Measurements from ENCODE around the gene IL12A. TPM values are rescaled to one million over a fixed set of nuclear protein-coding genes. Genes with fewer than 3 reads are reported as not detected.

The IL12A gene
- polyA plus RNA-seq, 1 donor (not counting 4 experiments of a cell fraction or from before 2014, with no cell fraction given), result 0.54 TPM

DNA sequence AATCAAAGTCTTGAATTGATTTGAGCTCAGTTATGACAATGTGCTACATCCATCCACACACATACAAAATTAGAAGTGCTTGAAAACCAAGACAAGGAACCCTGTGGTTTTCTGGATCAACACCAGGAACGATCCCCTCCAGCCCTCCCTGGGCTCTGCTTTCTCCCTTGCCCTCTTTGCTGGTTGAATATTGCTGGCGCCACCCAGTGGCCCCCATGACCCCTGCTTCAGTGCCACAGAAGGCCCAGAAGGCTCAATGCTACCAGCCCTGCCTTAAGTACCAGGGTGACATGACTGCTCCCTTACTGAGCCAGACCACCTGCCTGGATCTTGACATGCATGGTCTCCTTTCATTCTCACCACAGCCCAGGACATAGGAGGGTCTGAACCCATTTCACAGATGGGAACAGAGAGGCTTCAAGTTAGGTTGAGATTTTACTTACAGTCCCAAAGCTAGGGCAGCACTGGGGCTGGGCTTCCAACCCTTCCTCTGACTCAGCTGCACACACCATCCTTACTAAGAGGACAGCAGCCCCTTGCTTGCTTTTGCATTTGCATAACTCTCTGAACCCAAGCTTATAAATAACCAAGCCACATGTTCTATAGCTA is 15.0 kb downstream of the IL12A start:
- Histone ChIP-seq H3K9me3 (ENCODE audit: control insufficient read depth, low read depth, low read length) (no peaks in the 10 kb centered on the region), H3K4me2 (ENCODE audit: control insufficient read depth, extremely low read depth, insufficient read depth, low read depth, low read length) (no peak overlapping the region)
- peak; percentile 32 for FAIRE-seq

DNA sequence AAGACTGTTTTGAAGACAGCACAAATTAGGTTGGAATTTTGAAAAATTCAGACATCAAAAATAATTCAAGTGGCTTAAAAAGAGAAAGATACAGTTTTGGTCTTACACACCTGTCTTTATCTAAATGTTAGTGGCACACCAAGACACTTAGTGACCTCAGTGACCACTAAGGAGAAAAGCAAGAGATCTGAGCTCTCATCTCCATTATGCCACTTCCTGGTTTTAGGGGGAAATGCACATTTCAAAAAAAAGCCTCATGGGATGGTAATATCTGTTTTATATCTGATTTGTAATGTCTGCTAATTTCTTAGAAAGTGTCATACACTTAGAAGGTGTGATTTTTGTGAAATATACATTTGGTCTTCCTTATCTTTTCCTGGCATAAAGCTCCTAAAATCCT is 16.4 kb downstream of the IL12A start:
- no peak overlapping the region for H3K27ac ChIP-seq (ENCODE audit: control insufficient read depth, insufficient read depth, low read length)
- no peaks in the 10 kb centered on the region for H3K9me1 ChIP-seq (ENCODE audit: control insufficient read depth, extremely low read depth, insufficient read depth, low read length)
- no peaks in the 10 kb centered on the region for H3K36me3 ChIP-seq (ENCODE audit: control insufficient read depth in 2 of 2, extremely low read depth in 1 of 2, insufficient read depth in 2 of 2, low read length in 2 of 2)
- H4K20me1 ChIP-seq (ENCODE audit: control insufficient read depth, extremely low read depth, insufficient read depth, low read length), result no peaks in the 10 kb centered on the region
- H3K79me2 ChIP-seq (ENCODE audit: control insufficient read depth, insufficient read depth, low read length), result no peaks in the 10 kb centered on the region
- no peak overlapping the region for H3K4me3 ChIP-seq (ENCODE audit: control insufficient read depth in 2 of 3, extremely low read depth in 1 of 3, insufficient read depth in 2 of 3, low read depth in 1 of 3, low read length in 3 of 3)
- H3K27me3 ChIP-seq (ENCODE audit: control insufficient read depth, extremely low read depth, insufficient read depth, low read length), result no peaks in the 10 kb centered on the region
- FAIRE-seq (no peak), DNase-seq (ENCODE audit: low read depth, low spot score) (no peak)
- no peak for TF ChIP-seq EZH2 (IDR thresholded peaks at IDR 0.05; ENCODE audit: low read length)
- TF ChIP-seq, protein P1, sequence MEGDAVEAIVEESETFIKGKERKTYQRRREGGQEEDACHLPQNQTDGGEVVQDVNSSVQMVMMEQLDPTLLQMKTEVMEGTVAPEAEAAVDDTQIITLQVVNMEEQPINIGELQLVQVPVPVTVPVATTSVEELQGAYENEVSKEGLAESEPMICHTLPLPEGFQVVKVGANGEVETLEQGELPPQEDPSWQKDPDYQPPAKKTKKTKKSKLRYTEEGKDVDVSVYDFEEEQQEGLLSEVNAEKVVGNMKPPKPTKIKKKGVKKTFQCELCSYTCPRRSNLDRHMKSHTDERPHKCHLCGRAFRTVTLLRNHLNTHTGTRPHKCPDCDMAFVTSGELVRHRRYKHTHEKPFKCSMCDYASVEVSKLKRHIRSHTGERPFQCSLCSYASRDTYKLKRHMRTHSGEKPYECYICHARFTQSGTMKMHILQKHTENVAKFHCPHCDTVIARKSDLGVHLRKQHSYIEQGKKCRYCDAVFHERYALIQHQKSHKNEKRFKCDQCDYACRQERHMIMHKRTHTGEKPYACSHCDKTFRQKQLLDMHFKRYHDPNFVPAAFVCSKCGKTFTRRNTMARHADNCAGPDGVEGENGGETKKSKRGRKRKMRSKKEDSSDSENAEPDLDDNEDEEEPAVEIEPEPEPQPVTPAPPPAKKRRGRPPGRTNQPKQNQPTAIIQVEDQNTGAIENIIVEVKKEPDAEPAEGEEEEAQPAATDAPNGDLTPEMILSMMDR (optimal IDR thresholded peaks at IDR 0.05 in 1 of 3, IDR thresholded peaks at IDR 0.05 in 1 of 3, conservative IDR thresholded peaks at IDR 0.05 in 1 of 3; ENCODE audit: extremely low read depth in 1 of 3, insufficient read depth in 2 of 3, low read length in 3 of 3), result no peak
- dilution Hi-C loops (cut with MboI; ENCODE audit: extremely low pct_ligation_motif_present, low sequenced_read_pairs), result no loop called here
- no peak overlapping the region for H3K4me2 ChIP-seq (ENCODE audit: control insufficient read depth, extremely low read depth, insufficient read depth, low read depth, low read length)
- no peaks in the 10 kb centered on the region for H3K4me1 ChIP-seq (ENCODE audit: control insufficient read depth, extremely low read depth, insufficient read depth, low read length)
- no peak overlapping the region for H3K9ac ChIP-seq (ENCODE audit: control insufficient read depth, extremely low read depth, insufficient read depth, low read length)
- H3K9me3 ChIP-seq (ENCODE audit: control insufficient read depth, low read depth, low read length), result no peaks in the 10 kb centered on the region
- no peak overlapping the region for H2AFZ ChIP-seq (ENCODE audit: control insufficient read depth, low read length)

More for the DNA sequence above, 15.0 kb downstream of the IL12A start:
- Histone ChIP-seq H3K79me2 (ENCODE audit: control insufficient read depth, insufficient read depth, low read length) (no peaks in the 10 kb centered on the region), H3K4me1 (ENCODE audit: control insufficient read depth, extremely low read depth, insufficient read depth, low read length) (no peaks in the 10 kb centered on the region), H3K9ac (ENCODE audit: control insufficient read depth, extremely low read depth, insufficient read depth, low read length) (no peak overlapping the region), H3K36me3 (ENCODE audit: control insufficient read depth in 2 of 2, extremely low read depth in 1 of 2, insufficient read depth in 2 of 2, low read length in 2 of 2) (no peaks in the 10 kb centered on the region), H4K20me1 (ENCODE audit: control insufficient read depth, extremely low read depth, insufficient read depth, low read length) (no peaks in the 10 kb centered on the region), H3K27ac (ENCODE audit: control insufficient read depth, insufficient read depth, low read length) (no peak overlapping the region), H3K27me3 (ENCODE audit: control insufficient read depth, extremely low read depth, insufficient read depth, low read length) (no peaks in the 10 kb centered on the region), H2AFZ (ENCODE audit: control insufficient read depth, low read length) (no peak overlapping the region), H3K9me1 (ENCODE audit: control insufficient read depth, extremely low read depth, insufficient read depth, low read length) (no peaks in the 10 kb centered on the region), H3K4me3 (ENCODE audit: control insufficient read depth in 2 of 3, extremely low read depth in 1 of 3, insufficient read depth in 2 of 3, low read depth in 1 of 3, low read length in 3 of 3) (no peak overlapping the region)
- DNase-seq (ENCODE audit: low read depth, low spot score), result no peak
- no peak for TF ChIP-seq EZH2 (IDR thresholded peaks at IDR 0.05; ENCODE audit: low read length)
- TF ChIP-seq, protein P1 (optimal IDR thresholded peaks at IDR 0.05 in 1 of 3, IDR thresholded peaks at IDR 0.05 in 1 of 3, conservative IDR thresholded peaks at IDR 0.05 in 1 of 3; ENCODE audit: extremely low read depth in 1 of 3, insufficient read depth in 2 of 3, low read length in 3 of 3), result peak; percentile 49 to 61 (median 51)
- dilution Hi-C loops (cut with MboI; ENCODE audit: extremely low pct_ligation_motif_present, low sequenced_read_pairs), result no loop called here
